ENCODE data around the gene MPP2.
A peak's percentile ranks its signal among the peaks of the same experiment; 100 is the strongest.

MPP2 gene

DNA sequence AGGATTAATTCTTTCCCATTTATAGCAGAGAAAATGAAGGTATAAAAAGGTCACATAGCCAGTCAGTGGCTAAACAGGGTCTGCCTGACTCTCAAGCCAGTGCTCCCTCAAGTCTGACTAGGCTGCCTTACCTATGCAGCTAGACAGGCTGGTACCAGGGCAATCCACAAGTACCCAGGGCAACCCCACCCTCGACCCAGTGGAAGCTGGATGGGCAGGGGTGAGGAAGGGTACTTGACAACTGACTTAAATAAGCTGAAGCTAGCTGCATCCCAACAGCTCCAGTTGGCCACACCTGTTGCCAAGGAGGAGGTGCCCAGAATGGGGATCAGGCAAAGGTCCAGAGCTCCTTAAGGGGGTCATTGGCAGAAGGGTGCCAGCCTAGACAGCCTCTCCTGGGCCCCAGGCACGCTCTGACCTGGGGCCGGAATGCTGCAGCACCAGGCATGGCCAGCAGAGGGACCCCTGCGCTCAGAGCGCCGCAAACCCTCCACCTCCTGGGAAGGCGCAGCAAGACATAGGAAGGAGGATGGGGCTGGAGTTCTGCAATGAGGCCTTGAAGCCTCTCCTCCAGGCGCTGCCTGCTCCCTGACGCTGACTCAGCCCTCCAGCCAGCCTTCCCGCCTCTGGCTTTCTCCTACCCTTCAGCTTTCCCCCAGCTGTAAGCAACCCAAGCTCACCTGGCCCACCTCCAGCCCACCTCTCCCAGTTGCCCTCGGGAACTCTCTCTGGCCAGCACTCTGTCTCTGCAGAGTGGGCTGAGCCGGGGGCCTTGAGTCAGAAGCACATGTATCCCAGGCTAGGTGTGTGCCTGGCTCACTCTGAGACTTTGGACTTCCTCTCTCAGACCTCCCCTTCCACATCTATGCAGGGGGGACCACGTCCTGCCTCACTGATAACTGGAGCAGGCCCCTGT is 28.8 kb downstream of the MPP2 start:
- no peak overlapping the region for H3K4me3 Mint-ChIP-seq
- TF ChIP-seq, protein P1, sequence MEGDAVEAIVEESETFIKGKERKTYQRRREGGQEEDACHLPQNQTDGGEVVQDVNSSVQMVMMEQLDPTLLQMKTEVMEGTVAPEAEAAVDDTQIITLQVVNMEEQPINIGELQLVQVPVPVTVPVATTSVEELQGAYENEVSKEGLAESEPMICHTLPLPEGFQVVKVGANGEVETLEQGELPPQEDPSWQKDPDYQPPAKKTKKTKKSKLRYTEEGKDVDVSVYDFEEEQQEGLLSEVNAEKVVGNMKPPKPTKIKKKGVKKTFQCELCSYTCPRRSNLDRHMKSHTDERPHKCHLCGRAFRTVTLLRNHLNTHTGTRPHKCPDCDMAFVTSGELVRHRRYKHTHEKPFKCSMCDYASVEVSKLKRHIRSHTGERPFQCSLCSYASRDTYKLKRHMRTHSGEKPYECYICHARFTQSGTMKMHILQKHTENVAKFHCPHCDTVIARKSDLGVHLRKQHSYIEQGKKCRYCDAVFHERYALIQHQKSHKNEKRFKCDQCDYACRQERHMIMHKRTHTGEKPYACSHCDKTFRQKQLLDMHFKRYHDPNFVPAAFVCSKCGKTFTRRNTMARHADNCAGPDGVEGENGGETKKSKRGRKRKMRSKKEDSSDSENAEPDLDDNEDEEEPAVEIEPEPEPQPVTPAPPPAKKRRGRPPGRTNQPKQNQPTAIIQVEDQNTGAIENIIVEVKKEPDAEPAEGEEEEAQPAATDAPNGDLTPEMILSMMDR (IDR thresholded peaks at IDR 0.05; ENCODE audit: unreplicated experiment in 3 of 3) = peak; percentile 94 to 98 (median 98)

GRCh38 chr17:43877451-43878155 is 29.7 kb downstream of the MPP2 start:
- Mint-ChIP-seq H3K4me1 (peaks cover 15% of the 10 kb centered on the region), H3K27me3 (ENCODE audit: low read depth) (peaks cover 3% of the 10 kb centered on the region), H3K9me3 (no peaks in the 10 kb centered on the region), H3K36me3 (ENCODE audit: low read depth) (no peaks in the 10 kb centered on the region), H3K4me3 (no peak overlapping the region), H3K27ac (no peak overlapping the region)
- TF ChIP-seq, protein P1 (IDR thresholded peaks at IDR 0.05; ENCODE audit: unreplicated experiment in 3 of 3) = no peak

More for the DNA sequence above, 28.8 kb downstream of the MPP2 start:
- no peaks in the 10 kb centered on the region for H3K36me3 Mint-ChIP-seq (ENCODE audit: low read depth)
- H3K4me1 Mint-ChIP-seq = peaks cover 15% of the 10 kb centered on the region
- peaks cover 3% of the 10 kb centered on the region for H3K27me3 Mint-ChIP-seq (ENCODE audit: low read depth)
- H3K9me3 Mint-ChIP-seq = no peaks in the 10 kb centered on the region
- H3K27ac Mint-ChIP-seq = peak overlapping the region; percentile 46 to 90 (median 79)

DNA sequence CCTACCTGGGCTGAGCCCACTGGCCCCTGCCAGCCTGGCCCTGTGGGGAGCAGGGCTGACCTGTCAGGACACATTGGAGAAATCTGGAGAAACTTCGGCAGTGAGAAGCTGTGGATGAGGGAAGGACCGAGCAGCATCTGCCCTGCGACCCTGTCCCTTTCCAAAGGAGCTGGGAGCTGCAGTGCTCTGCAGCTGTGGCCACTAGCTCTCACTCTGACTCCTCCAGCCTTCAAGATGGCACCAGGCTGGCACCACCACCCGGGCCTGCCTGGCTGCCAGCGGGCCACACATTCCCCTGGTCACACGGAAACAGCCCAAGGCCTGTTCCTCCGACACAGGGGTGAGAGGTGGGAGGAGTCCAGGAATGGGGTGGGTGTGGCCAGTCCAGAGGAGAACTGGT is 30.3 kb downstream of the MPP2 start:
- Mint-ChIP-seq H3K36me3 (ENCODE audit: low read depth) (no peaks in the 10 kb centered on the region), H3K27me3 (ENCODE audit: low read depth) (peaks cover 3% of the 10 kb centered on the region), H3K27ac (no peak overlapping the region), H3K4me3 (no peak overlapping the region), H3K9me3 (no peaks in the 10 kb centered on the region), H3K4me1 (peaks cover 15% of the 10 kb centered on the region)
- TF ChIP-seq, protein P1 (IDR thresholded peaks at IDR 0.05; ENCODE audit: unreplicated experiment in 3 of 3) = no peak

DNA sequence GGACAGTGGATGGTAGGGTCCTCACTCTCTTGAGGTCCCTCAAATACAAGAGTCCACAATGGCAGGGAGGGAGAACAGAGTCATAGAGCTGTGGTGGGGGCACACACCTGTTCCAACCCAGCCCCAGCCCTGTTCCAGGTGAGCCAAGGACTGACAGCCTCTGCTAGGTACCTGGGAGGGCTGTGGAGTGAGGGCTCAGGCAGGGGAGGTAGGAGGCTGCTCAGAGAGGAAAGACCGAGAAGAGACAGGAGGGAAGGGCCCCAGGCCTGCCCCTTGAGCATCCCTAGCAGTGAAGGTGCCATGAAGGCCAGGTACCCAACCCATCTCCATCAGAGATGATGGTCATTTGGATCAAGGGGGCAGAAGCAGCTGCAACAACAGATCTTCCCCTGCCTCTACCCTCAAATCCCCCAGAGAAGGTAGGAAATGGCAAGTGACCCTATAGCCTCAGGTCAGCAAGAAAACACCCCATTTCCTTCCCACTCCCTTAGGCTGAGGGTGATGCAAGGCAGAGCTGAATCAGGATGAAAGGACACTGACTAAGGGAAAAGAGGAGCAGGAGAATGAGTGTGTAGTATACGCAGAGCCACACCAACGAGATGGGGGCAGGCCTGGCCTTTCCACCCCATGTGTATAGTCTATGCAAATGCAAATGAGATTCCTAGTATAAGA is 31.7 kb downstream of the MPP2 start:
- no peak overlapping the region for H3K27ac Mint-ChIP-seq
- peaks cover 7% of the 10 kb centered on the region for H3K27me3 Mint-ChIP-seq (ENCODE audit: low read depth)
- H3K4me1 Mint-ChIP-seq = peaks cover 15% of the 10 kb centered on the region
- no peaks in the 10 kb centered on the region for H3K36me3 Mint-ChIP-seq (ENCODE audit: low read depth)
- H3K9me3 Mint-ChIP-seq = no peaks in the 10 kb centered on the region
- no peak overlapping the region for H3K4me3 Mint-ChIP-seq
- TF ChIP-seq, protein P1 (IDR thresholded peaks at IDR 0.05; ENCODE audit: unreplicated experiment in 3 of 3) = no peak

GRCh38 chr17:43874293-43874692 is 33.0 kb downstream of the MPP2 start:
- Mint-ChIP-seq H3K36me3 (ENCODE audit: low read depth) (no peaks in the 10 kb centered on the region), H3K27ac (no peak overlapping the region), H3K27me3 (ENCODE audit: low read depth) (peaks cover 12% of the 10 kb centered on the region), H3K4me3 (no peak overlapping the region), H3K9me3 (no peaks in the 10 kb centered on the region), H3K4me1 (peaks cover 8% of the 10 kb centered on the region)
- TF ChIP-seq, protein P1 (IDR thresholded peaks at IDR 0.05; ENCODE audit: unreplicated experiment in 3 of 3) = no peak
